HepG2 (cell line): ENCODE data around the gene GGA1. TPM values are rescaled to one million over a fixed set of nuclear protein-coding genes. Genes with fewer than 3 reads are reported as not detected.

Source experiments
- ATAD3A ChIP-seq: sonication (generic); formaldehyde crosslinking; IDR thresholded peaks from 2 replicates; pipeline ENCODE4 v1.4.0; 2020; ENCODE audit warnings: missing genetic modification reagents
- E2F5 ChIP-seq: sonication (generic); formaldehyde crosslinking; conservative IDR thresholded peaks from 2 replicates; pipeline ENCODE4 v1.4.0; 2020; ENCODE audit warnings: missing genetic modification reagents
- EEA1 ChIP-seq: sonication (generic); formaldehyde crosslinking; IDR thresholded peaks from 2 replicates; pipeline ENCODE4 v1.5.1; 2020; ENCODE audit warnings: mild to moderate bottlenecking, missing genetic modification reagents, borderline replicate concordance
- ETS1 ChIP-seq: sonication (generic); formaldehyde crosslinking; IDR thresholded peaks from 2 replicates; pipeline ENCODE4 v1.4.0; 2020; ENCODE audit warnings: missing genetic modification reagents
- FOXO4 ChIP-seq: sonication (generic); formaldehyde crosslinking; conservative IDR thresholded peaks from 2 replicates; pipeline ENCODE4 v1.8.1; 2023; ENCODE audit warnings: missing genetic modification reagents
- HNF1A ChIP-seq, 2 experiments: sonication (generic) in 1 of 2; formaldehyde crosslinking in 1 of 2; IDR thresholded peaks; 2 replicates each; pipeline versions ENCODE4 v1.4.0 to v1.6.1; 2016 to 2020; ENCODE audit warnings: borderline replicate concordance in 1 of 2, low read depth in 1 of 2, mild to moderate bottlenecking in 1 of 2, missing genetic modification reagents in 1 of 2
- HNF4G ChIP-seq, 2 experiments: sonication (generic) in 1 of 2; formaldehyde crosslinking in 1 of 2; IDR thresholded peaks; 2 replicates each; pipeline versions ENCODE4 v1.4.0 to v1.6.1; 2011 to 2020; ENCODE audit warnings: borderline replicate concordance in 2 of 2, low read depth in 2 of 2, mild to moderate bottlenecking in 2 of 2, low read length in 1 of 2, missing genetic modification reagents in 1 of 2, moderate library complexity in 1 of 2
- IKZF4 ChIP-seq: sonication (generic); formaldehyde crosslinking; IDR thresholded peaks from 2 replicates; pipeline ENCODE4 v1.5.1; 2020; ENCODE audit warnings: borderline replicate concordance, mild to moderate bottlenecking, low read depth, missing genetic modification reagents; ENCODE audit errors: not compliant biosample characterization
- JDP2 ChIP-seq: sonication (generic); formaldehyde crosslinking; IDR thresholded peaks from 2 replicates; pipeline ENCODE4 v1.8.1; 2022; ENCODE audit warnings: missing genetic modification reagents, borderline replicate concordance
- PRDM15 ChIP-seq: sonication (generic); formaldehyde crosslinking; IDR thresholded peaks from 2 replicates; pipeline ENCODE4 v1.4.0; 2020; ENCODE audit warnings: missing genetic modification reagents
- SETDB1 ChIP-seq: sonication (generic); formaldehyde crosslinking; IDR thresholded peaks from 2 replicates; pipeline ENCODE4 v1.5.1; 2020; ENCODE audit warnings: missing genetic modification reagents, mild to moderate bottlenecking, borderline replicate concordance
- ZNF597 ChIP-seq: sonication (generic); formaldehyde crosslinking; IDR thresholded peaks from 2 replicates; pipeline ENCODE4 v1.5.0; 2020; ENCODE audit warnings: missing genetic modification reagents
- ZNF780A ChIP-seq: sonication (generic); formaldehyde crosslinking; IDR thresholded peaks from 2 replicates; pipeline ENCODE4 v1.8.0; 2022; ENCODE audit warnings: mild to moderate bottlenecking, missing genetic modification reagents, moderate library complexity
- polyA plus RNA-seq, 8 experiments: library from polyadenylated mRNA; depleted of rRNA in 3 of 8; stranded (reverse) in 7 of 8; unstranded in 1 of 8; fragments of >200 nt; fragmentation: Illumina TruSeq in 4 of 8; extraction: Trizol in 4 of 8; gene quantifications; 2 replicates each; pipeline versions ENCODE4 v1.2.1 to v1.2.3, GENCODE V29; 2011 to 2016; ENCODE audit warnings: low read depth in 4 of 8, missing spikeins in 1 of 8, mixed read lengths in 1 of 8; ENCODE audit not compliant: insufficient read depth in 1 of 8
- total RNA-seq, 5 experiments: library from RNA; depleted of rRNA; stranded (reverse); fragments of >200 nt; fragmentation: Illumina TruSeq; extraction: Trizol; gene quantifications; 2 replicates each; pipeline ENCODE4 v1.2.3, GENCODE V29; 2016; ENCODE audit warnings: low read depth in 1 of 5

GGA1 gene
- total and polyA plus RNA-seq, 2 of the 13 experiments (the other 11 are each of a cell fraction or from before 2014, with no cell fraction given), result 29.1 to 87.2 TPM

GRCh38 chr22:37601540-37602442 lies 6.8 kb upstream of the GGA1 start (continued):
- TF ChIP-seq ZNF597 (CRISPR knock-in tag) (no peak), ETS1 (CRISPR knock-in tag) (no peak), FOXO4 (CRISPR knock-in tag) (no peak), JDP2 (CRISPR knock-in tag) (no peak), EEA1 (no peak), HNF1A (IDR thresholded peaks at IDR 0.05; ENCODE audit: low read depth) (no peak), HNF1A (CRISPR knock-in tag; IDR thresholded peaks at IDR 0.05; ENCODE audit: borderline replicate concordance) (no peak), E2F5 (CRISPR knock-in tag) (no peak), SETDB1 (CRISPR knock-in tag) (no peak), IKZF4 (CRISPR knock-in tag) (no peak), HNF4G (IDR thresholded peaks at IDR 0.05; ENCODE audit: borderline replicate concordance, low read depth, low read length) (no peak), HNF4G (CRISPR knock-in tag; IDR thresholded peaks at IDR 0.05; ENCODE audit: borderline replicate concordance, low read depth) (no peak), PRDM15 (CRISPR knock-in tag) (no peak), ZNF780A (CRISPR knock-in tag) (no peak), ATAD3A (CRISPR knock-in tag) (no peak)
